ENCODE data around the gene TMEM80.

- no peak for TF ChIP-seq POLR2A (IDR thresholded peaks at IDR 0.05)
- TF ChIP-seq, protein P1, sequence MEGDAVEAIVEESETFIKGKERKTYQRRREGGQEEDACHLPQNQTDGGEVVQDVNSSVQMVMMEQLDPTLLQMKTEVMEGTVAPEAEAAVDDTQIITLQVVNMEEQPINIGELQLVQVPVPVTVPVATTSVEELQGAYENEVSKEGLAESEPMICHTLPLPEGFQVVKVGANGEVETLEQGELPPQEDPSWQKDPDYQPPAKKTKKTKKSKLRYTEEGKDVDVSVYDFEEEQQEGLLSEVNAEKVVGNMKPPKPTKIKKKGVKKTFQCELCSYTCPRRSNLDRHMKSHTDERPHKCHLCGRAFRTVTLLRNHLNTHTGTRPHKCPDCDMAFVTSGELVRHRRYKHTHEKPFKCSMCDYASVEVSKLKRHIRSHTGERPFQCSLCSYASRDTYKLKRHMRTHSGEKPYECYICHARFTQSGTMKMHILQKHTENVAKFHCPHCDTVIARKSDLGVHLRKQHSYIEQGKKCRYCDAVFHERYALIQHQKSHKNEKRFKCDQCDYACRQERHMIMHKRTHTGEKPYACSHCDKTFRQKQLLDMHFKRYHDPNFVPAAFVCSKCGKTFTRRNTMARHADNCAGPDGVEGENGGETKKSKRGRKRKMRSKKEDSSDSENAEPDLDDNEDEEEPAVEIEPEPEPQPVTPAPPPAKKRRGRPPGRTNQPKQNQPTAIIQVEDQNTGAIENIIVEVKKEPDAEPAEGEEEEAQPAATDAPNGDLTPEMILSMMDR (IDR thresholded peaks at IDR 0.05 in 8 of 11, conservative IDR thresholded peaks at IDR 0.05 in 3 of 11): no peak
Measured at GRCh38 chr11:657691-658126, 37.9 kb upstream of the TMEM80 start.
